NCI-H128 (cell line): ENCODE data around the gene PLEKHB1.

Experiments
- DNase-seq: peaks from one replicate; lab custom pipeline; 2025; ENCODE audit not compliant: unreplicated experiment; lab: John Stamatoyannopoulos, UW

PLEKHB1 gene, protein sequence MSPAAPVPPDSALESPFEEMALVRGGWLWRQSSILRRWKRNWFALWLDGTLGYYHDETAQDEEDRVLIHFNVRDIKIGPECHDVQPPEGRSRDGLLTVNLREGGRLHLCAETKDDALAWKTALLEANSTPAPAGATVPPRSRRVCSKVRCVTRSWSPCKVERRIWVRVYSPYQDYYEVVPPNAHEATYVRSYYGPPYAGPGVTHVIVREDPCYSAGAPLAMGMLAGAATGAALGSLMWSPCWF

DNA sequence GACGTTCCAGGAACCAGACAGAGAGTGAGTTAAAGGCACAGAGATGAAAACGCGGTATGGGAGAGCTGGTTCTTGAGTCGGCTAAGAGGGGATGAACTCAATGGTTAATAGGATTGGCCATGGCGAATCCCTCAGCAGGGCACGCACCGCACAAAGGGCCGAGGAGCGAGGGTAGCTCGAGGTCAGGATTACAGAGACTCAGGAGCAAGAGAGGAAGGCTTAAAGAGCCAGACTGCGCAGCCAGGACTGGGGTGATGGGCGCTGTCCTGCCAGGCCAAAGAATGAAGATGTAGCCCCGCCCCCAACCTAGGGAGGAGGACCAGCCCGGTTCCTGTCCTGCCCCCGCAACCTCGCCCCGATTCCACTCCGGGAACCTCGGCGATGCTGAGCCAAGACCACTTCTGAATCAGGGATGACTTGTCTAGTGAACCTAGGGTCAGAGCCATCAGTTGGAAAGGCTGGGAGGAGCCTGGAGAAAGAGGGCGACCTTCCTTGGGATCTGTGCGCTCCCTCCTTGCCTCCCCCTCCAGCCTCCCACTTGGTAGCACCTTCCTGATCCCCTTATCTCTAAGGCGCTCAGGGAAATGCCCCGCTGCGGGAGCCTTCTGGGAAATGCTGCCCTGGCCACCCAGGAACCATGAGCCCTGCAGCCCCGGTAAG lies at the start of gene PLEKHB1:
PLEKHB1 (plus strand) TSS at position 610 of the 660 bp plus-strand sequence; CDS start at position 638, 28 bp downstream.
- DNase-seq, result no peak

DNA sequence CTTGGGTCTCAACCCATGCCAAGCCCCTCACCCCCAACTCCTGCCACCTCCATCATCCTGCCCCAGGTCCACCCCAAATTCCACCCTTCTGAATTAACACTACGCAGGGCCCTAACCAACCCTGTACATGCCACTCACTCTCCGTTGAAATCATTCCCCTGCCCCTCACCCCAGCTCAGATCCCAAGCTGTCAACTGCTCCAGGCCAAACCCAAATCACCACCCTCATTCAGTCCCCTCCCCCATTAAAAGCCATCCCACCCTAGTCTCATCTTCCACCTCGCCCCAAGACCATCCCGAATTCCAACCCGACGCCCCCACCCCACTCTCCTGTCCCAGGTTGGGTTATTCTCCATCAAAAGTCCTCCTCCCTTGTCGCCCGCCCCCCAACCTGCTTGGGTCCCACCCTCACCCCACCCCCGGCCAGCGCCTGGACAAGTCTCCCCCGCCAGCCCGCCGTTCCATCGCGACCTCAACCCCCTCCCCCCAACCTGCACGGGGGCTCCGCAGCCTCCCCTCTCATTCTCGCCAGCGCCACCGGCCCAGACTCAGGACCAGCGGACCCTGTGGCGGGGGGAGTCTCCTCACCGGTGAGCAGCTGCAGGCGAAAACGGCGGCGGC lies 48.9 kb upstream of the PLEKHB1 start:
- DNase-seq, result no peak

DNA sequence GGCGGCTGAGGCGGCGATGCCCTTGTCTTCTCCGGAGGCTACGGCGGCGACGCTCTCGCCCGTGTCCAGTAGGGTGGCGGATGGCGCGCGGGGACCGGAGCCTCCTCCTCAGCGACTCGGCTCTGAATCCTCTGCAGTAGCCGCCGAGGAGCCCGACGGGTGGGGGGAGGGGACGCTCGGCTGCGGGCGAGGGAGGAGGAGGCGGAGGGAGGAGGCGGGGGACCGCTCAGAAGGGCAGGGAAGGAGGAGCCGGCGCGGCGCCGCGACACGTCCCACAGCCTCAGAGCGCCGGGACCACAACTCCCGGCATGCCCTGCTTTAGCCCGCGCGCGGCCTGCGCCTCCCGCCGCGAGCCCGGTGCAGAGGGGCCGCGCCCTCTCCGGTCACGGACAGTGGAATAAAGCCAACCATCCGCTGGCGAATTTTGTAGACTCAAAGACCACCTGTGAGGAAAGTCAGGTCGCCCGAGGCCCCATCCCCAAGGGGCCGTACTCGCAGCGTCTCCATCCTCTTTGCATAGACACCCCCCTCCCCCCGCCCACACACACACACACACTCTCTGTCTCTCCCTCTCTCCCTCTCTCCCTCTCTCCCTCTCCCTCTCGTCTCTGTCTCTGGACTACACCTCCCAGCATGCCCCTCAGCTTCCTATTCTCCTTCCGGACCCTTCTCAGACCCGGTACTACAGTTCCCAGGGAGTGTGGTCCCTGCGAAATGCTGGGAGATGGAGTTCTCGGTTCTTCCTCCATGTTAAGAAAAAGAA lies 48.2 kb upstream of the PLEKHB1 start, which contains the start of gene FAM168A:
FAM168A (minus strand) TSS at position 157 of the 763 bp plus-strand sequence. CDS start 129,638 bp downstream, outside the sequence.
- DNase-seq, result peak; percentile 86

DNA sequence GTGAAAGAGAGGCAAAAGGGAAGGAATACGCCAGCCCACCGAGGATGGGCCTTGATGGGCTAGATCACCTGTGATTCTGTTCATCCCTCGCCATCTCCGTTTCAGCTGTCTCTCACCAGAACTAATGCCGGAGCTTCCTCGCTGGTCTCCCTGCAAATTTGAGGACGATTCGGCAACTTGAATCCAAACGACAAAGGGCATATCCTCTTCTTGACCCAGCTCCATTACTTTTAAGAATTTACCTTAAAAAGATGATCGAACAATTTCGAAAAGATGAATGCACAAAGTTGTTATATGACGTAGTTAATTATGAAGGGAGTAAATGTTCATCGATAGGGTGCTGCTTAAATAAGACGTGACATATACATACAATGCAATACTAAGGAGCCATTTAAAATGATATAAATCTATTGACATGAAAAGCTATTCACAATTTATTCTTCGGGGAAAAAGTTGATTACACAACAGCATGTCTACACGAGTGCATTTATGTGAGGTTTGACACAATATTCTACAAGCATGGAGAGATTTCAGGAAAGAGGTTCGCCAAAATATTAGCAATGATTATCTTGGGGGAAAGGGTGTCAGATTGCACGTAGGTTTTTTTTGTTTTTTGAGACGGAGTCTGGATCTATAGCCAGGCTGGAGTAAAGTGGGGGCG lies 47.5 kb upstream of the PLEKHB1 start:
- DNase-seq, result no peak

DNA sequence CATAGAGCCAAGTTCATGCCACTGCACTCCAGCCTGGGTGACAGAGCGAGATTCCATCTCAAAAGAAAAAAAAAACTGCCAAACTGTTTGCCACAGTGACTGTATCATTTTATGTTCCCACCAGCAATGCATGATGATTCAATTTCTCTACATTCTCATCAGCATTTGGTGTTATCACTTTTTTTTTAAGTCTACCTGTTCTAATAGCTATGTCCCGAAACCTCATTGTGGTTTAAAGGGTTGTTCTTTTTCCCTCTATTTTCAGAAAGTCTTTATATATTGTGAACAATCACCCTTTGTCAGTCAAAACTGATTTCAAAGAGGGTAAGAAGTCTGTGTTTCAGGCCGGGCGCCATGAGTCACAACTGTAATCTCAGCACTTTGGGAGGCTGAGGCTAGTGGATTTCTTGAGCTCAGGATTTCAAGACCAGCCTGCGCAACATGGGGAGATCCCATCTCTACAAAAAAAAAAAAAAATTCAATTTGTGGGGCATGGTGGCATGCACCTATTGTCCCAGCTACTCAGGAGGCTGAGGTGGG lies 33.7 kb upstream of the PLEKHB1 start:
- no peak for DNase-seq

DNA sequence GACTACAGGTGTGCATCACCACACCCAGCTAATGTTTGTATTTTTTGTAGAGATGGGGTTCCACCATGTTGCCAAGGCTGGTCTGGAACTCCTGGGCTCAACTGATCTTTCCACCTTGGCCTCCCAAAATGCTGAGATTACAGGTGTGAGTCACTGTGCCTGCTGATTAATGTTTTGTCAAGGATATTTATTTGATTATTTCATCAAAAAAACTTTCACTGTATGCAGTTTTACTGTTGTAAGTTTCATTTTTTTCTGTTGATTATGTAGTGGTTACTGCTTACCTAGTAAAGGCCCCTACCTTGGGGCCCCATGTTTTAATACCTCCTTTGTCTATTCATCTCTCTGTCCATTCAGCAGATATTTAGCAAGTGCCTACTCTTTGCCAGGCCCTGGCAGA lies 31.8 kb upstream of the PLEKHB1 start:
- no peak for DNase-seq

DNA sequence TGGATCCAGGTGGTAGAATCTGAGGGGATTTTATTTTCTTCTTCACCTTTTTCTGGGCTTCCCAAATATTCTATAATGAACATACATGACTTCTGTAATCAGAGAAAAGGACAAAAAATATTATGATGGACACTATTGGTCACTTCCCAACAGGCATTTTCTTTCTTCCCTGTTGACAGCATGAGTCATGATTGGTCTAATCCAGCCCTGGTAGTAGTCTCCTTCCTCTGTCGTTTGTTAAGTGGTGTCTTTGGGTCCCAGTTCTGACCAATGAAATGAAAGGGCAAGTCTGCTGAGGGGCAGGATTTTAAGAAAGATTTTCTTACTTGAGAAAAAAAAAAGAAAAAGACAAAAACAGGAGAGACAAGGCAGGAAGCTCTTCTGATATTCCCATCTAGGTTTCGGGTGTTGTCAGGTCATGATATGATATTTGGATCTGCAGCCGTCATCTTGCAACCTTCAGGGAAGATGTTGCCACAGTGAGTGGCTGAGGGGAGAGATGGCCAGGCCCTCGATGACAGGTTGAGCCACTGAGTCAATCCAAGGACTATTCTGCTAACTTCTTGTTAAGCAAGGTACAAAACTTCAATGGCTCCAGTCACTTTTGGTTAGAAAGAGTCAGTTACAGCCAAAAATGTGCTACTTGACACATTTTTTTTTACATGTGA lies 23.3 kb upstream of the PLEKHB1 start:
- DNase-seq, result no peak

DNA sequence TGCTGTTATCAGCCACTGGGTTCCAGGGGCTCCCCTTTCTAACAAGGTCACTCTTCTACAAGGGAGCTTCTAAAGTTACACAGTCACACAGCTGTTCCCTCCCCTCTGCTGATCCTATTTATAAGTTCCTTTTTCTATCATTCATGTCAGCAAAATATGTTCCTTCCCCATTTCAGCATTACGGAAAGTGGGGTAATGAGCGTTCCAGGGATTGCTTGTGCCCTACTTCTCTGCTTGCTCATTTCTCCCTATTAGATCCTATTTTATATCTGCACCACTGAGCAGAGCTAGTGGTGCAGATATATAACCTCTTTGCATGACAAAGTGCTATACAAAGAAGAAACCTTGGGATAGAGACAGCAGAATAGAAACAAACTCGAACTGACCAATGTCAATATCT lies 22.7 kb upstream of the PLEKHB1 start:
- no peak for DNase-seq

DNA sequence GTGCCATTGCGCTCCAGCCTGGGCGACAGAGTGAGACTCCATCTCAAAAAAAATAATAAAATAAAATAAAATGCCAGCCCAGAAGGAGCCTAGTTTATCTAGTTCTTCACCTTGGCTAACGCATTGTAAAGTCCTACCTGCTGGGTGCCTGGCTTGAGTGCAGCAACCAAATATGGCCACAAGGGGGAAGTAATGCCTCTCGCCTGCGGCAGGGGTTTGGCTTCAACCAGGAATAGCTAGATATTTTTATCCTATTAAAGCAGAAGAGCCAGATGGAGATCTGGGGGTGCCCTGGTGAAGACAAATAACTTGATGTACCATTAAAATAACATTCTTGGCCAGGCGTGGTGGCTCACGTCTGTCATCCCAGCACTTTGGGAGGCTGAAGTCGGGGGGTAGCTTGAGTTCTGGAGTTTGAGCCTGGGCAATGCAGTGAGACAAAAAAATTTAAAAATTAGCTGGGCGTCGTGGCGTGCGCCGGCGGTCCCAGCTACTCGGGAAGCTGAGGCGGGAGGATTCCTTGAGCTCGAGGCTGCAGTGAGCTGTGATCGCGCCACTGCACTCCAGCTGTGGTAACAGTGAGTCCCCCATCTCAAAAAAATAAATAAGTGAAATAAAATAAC lies 20.6 kb upstream of the PLEKHB1 start:
- peak; percentile 53 for DNase-seq

DNA sequence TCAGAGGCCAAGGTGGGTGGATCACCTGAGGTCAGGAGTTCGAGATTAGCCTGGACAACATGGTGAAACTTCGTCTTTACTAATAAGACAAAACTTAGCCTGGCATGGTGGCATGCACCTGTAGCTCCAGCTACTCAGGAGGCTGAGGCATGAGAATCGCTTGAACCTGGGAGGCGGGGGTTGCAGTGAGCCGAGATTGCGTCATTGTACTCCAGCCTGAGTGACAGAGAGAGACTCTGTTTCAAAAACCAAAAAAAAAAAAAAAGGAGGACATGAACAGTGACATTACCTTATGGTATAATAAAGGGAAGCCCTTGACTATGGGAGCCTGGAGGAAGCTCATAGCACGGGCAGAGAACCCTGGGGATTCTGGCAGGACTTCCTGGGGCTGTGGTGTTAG lies 16.5 kb upstream of the PLEKHB1 start:
- DNase-seq, result no peak

DNA sequence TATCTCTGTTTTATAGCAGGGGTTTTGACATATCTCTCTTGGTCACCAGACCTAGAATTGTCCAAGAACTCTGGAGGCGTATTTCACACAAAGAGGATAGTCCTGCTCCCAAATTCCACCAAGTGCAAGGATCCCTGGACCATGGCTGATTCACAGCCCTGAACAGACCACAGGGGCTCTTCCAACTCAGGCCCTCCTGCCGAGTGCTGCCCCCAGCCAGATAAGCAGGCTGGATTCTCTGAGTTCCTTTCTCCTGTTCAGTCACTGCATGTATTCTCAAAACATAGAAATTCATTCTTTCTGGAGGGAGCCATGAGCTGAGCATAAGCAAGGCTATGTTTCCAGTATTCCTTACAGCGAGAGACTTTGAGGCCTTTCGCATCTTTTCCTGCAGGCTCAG lies 13.4 kb upstream of the PLEKHB1 start:
- DNase-seq, result no peak

DNA sequence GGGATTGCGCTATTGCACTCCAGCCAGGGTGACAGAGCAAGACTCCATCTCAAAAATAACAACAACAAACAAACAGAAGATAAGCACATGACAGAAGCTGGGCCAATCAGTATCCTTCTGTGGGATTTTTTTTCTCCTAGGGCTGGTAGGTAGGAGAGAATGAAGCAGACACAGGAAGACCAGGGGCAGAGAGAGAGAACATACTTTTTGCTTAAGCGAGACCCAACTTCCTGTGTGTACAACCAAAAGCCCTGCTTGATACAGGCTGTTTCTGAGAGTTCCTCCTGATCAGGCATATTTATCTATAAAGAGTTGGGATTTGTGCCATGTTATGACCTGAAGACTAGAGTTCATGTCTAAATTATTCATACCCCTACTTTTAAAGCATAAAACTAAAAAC lies 12.4 kb upstream of the PLEKHB1 start:
- DNase-seq, result no peak

DNA sequence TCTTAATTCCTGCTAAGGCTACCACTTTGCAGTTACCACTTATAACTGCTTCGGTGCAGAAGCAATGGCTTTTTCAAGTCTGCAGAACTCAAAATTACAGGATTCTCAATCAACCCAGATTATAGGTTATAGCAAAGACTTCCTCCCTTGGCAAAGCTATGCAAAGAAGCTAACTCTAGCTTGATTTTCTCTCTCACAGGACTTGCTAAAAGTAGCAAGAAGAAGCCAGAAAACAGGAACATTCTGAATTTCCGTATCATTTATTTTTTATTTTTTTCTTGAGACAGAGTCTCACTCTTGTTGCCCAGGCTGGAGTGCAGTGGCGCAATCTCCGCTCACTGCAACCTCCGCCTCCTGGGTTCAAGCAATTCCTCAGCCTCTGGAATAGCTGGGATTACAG lies 10.7 kb upstream of the PLEKHB1 start:
- no peak for DNase-seq

DNA sequence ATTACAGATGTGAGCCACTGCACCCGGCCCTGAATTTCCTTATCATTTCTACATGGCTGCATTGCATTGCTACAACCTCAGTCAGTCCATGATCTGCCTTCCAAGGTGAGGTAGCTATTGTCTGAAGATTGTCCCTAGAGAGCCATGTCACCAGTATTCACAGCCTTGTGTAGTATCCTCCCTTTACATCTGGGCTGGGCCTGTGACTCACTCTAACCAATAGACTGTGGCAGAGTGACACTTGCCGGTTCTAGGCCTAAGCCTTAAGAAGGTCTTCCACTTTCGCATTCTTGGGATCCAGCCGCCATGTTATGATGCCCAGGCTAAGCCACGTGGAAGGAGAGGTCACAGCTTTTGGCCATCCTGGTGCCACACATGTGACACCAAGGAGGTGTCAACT lies 10.1 kb upstream of the PLEKHB1 start:
- no peak for DNase-seq

DNA sequence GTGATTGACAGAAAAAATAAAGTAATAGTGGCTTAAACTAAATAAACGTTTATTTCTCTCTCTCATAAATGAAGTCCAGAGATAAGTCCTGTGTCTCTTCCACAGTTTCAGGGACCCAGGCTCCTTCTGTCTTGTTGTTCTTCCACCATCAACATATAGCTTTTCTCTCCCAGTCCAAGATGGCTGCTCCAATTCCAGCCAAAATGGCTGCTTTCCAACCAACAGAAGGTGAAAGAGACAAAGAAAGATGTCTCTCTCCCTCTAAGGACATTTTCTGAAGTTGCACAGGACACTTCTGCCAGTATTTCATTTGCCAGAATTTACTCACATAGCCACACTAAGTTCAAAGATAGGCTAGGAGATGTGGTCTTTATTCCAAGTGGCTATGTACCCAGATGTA lies 9.4 kb upstream of the PLEKHB1 start:
- no peak for DNase-seq

DNA sequence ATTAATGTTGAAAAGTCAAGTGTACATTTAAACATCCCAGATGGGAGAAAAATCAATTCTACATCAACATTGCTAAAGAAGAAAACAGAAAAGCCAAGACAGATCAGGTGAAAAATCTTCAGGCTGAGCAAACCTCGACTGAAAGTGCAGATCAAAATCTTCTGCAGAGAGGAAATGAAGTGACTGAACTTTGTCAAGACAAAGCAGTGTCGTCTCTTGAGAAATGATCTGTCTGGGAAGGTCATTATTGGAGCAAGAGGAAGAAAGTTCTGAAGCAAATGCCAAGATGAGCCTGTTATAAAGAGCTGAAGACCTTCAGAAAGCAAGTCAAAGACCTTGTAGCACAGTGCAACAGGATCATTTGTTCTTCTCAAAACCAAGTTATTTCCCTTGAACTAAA lies 5.8 kb upstream of the PLEKHB1 start:
- DNase-seq, result no peak

DNA sequence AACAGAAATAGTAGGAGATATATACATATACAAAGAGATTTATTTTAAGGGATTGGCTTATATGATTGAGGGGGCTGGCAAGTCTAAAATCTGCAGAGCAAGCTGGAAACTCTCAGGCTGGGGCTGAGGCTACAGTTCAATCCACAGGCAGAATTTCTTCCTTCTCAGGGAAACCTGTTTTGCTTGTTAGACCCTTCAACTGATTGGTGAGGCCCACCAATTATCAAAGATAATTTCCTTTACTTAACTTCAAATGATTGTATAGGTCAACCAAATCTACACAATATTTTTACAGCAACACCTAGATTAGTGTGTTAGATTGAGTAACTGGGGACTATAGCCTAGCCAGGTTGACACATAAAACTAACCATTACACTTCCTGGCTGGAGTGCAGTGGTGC lies 4.7 kb upstream of the PLEKHB1 start:
- DNase-seq, result no peak

DNA sequence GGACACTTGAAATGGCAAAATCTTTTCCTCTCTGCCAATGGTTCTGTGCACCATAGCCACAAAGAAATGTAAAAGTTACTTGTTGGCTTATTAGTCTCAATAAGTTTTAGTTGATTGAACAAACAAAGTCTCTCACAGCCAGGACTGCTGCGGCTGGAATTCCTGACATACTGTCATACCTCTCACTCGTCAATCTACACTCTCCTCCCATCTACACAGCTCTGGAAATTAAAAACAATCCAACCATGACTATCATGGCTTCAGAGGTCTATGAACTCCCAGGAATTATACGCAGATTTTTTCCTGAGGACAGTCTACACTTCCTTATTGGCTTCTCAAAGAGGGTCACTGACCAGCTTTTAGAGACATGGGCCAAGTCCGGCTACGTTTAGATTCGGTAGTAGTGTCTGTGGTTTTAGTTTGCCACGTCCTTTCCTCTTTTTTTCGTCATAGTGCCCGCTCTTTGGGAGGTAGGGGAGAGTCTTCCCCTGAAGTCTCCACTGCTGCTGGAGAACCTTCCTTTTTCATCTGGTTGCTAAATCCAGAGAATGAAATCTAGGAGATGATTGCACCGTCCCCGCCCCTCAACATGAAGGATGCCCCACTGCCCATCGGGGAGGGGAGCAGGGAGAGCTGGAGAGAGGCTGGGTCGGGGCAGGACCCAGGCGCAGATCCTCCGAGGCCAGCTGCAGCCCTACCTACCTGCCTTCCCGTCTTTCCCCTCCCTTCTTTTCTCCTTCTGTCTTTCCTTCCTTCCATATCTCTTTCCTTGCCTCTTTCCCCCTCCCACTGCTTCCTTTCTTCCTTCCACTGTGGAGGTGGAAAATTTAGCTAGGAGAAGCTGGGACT lies 1.0 kb upstream of the PLEKHB1 start:
- DNase-seq, result no peak
